ENCODE results near the gene ARID3B.

ARID3B gene

GRCh38 chr15:74615508-74616365, 74.7 kb downstream of the ARID3B start, which contains the start of gene CLK3:
Gene CLK3, plus strand, starts transcription at chr15:74615836. Its CDS starts 3,361 bp downstream, at chr15:74619197.
- Mint-ChIP-seq H3K9me3 (no peaks in the 10 kb centered on the region), H3K36me3 (ENCODE audit: insufficient read depth) (peaks cover 36% of the 10 kb centered on the region), H3K4me3 (peak within 1 kb of the TSS; percentile 91 to 92), H3K27ac (peak within 1 kb of the TSS; percentile 96 to 98), H3K4me1 (ENCODE audit: low read depth in 2 of 2) (peaks cover 35 to 48% of the 10 kb centered on the region in 2 donors), H3K27me3 (no peaks in the 10 kb centered on the region)
- ATAC-seq (replicated peaks) = peak; percentile 69
- peak; percentile 93 to 95 (median 94) for DNase-seq

- DNase-seq = peak; percentile 62 to 70 (median 64)
- H3K4me1 Mint-ChIP-seq (ENCODE audit: low read depth in 2 of 2) = peaks cover 41 to 55% of the 10 kb centered on the region in 2 donors
- H3K27me3 Mint-ChIP-seq = no peaks in the 10 kb centered on the region
- ATAC-seq (replicated peaks) = peak; percentile 6
- peak overlapping the region; percentile 91 to 92 for H3K4me3 Mint-ChIP-seq
- peaks cover 43% of the 10 kb centered on the region for H3K36me3 Mint-ChIP-seq (ENCODE audit: insufficient read depth)
- peak overlapping the region; percentile 96 to 98 for H3K27ac Mint-ChIP-seq
- H3K9me3 Mint-ChIP-seq = no peaks in the 10 kb centered on the region
These were observed 75.4 kb downstream of the ARID3B start for GRCh38 chr15:74616366-74616939.

GRCh38 chr15:74616996-74617395, 76.0 kb downstream of the ARID3B start:
- ATAC-seq (replicated peaks) (no peak), DNase-seq (no peak)
- Mint-ChIP-seq H3K27me3 (no peaks in the 10 kb centered on the region), H3K27ac (peak overlapping the region; percentile 96 to 98), H3K4me1 (ENCODE audit: low read depth in 2 of 2) (peaks cover 44 to 55% of the 10 kb centered on the region in 2 donors), H3K4me3 (peak overlapping the region; percentile 91 to 92), H3K9me3 (no peaks in the 10 kb centered on the region), H3K36me3 (ENCODE audit: insufficient read depth) (peaks cover 48% of the 10 kb centered on the region)

GRCh38 chr15:74618841-74619596, 78.0 kb downstream of the ARID3B start:
- H3K4me3 Mint-ChIP-seq = no peak overlapping the region
- H3K27me3 Mint-ChIP-seq = no peaks in the 10 kb centered on the region
- H3K4me1 Mint-ChIP-seq (ENCODE audit: low read depth in 2 of 2) = peaks cover 50% of the 10 kb centered on the region in 2 donors
- peaks cover 67% of the 10 kb centered on the region for H3K36me3 Mint-ChIP-seq (ENCODE audit: insufficient read depth)
- DNase-seq = no peak
- ATAC-seq (replicated peaks) = no peak
- peak overlapping the region in 1 of 2 donors; percentile 85 for H3K27ac Mint-ChIP-seq
- H3K9me3 Mint-ChIP-seq = no peaks in the 10 kb centered on the region

GRCh38 chr15:74619916-74620635, 79.1 kb downstream of the ARID3B start:
- H3K27ac Mint-ChIP-seq = peak overlapping the region in 1 of 2 donors; percentile 85
- no peak for ATAC-seq (replicated peaks)
- H3K9me3 Mint-ChIP-seq = no peaks in the 10 kb centered on the region
- H3K4me3 Mint-ChIP-seq = no peak overlapping the region
- H3K4me1 Mint-ChIP-seq (ENCODE audit: low read depth in 2 of 2) = peaks cover 50% of the 10 kb centered on the region in 2 donors
- no peaks in the 10 kb centered on the region for H3K27me3 Mint-ChIP-seq
- DNase-seq = no peak
- peaks cover 70% of the 10 kb centered on the region for H3K36me3 Mint-ChIP-seq (ENCODE audit: insufficient read depth)

GRCh38 chr15:74620636-74621545, 79.9 kb downstream of the ARID3B start:
- H3K4me1 Mint-ChIP-seq (ENCODE audit: low read depth in 2 of 2) = peaks cover 49 to 50% of the 10 kb centered on the region in 2 donors
- H3K27ac Mint-ChIP-seq = peak overlapping the region; percentile 9 to 87
- DNase-seq (peak; percentile 65 to 69 (median 67)), ATAC-seq (replicated peaks) (peak; percentile 87)
- no peaks in the 10 kb centered on the region for H3K9me3 Mint-ChIP-seq
- H3K36me3 Mint-ChIP-seq (ENCODE audit: insufficient read depth) = peaks cover 76% of the 10 kb centered on the region
- H3K27me3 Mint-ChIP-seq = no peaks in the 10 kb centered on the region
- H3K4me3 Mint-ChIP-seq = peak overlapping the region; percentile 7 to 42

GRCh38 chr15:74621546-74621920, 80.5 kb downstream of the ARID3B start:
- Mint-ChIP-seq H3K4me1 (ENCODE audit: low read depth in 2 of 2) (peaks cover 46 to 47% of the 10 kb centered on the region in 2 donors), H3K4me3 (no peak overlapping the region), H3K27me3 (no peaks in the 10 kb centered on the region), H3K9me3 (no peaks in the 10 kb centered on the region), H3K27ac (peak overlapping the region in 1 of 2 donors; percentile 87), H3K36me3 (ENCODE audit: insufficient read depth) (peaks cover 75% of the 10 kb centered on the region)
- ATAC-seq (replicated peaks) (no peak), DNase-seq (no peak)

GRCh38 chr15:74621936-74622335, 80.9 kb downstream of the ARID3B start:
- Mint-ChIP-seq H3K36me3 (ENCODE audit: insufficient read depth) (peaks cover 72% of the 10 kb centered on the region), H3K27ac (no peak overlapping the region), H3K4me3 (no peak overlapping the region), H3K4me1 (ENCODE audit: low read depth in 2 of 2) (peaks cover 42 to 43% of the 10 kb centered on the region in 2 donors), H3K27me3 (no peaks in the 10 kb centered on the region), H3K9me3 (no peaks in the 10 kb centered on the region)
- no peak for DNase-seq
- ATAC-seq (replicated peaks) = no peak

- DNase-seq (no peak), ATAC-seq (replicated peaks) (no peak)
- Mint-ChIP-seq H3K27ac (no peak overlapping the region), H3K9me3 (no peaks in the 10 kb centered on the region), H3K36me3 (ENCODE audit: insufficient read depth) (peaks cover 79% of the 10 kb centered on the region), H3K4me3 (no peak overlapping the region), H3K27me3 (no peaks in the 10 kb centered on the region), H3K4me1 (ENCODE audit: low read depth in 2 of 2) (peaks cover 34 to 35% of the 10 kb centered on the region in 2 donors)
These were observed 81.7 kb downstream of the ARID3B start for GRCh38 chr15:74622758-74623157.

- H3K27me3 Mint-ChIP-seq = no peaks in the 10 kb centered on the region
These were observed 83.1 kb downstream of the ARID3B start for GRCh38 chr15:74624020-74624602.

GRCh38 chr15:74625693-74626092, 84.7 kb downstream of the ARID3B start:
- Mint-ChIP-seq H3K36me3 (ENCODE audit: insufficient read depth) (peaks cover 85% of the 10 kb centered on the region), H3K4me1 (ENCODE audit: low read depth in 2 of 2) (peaks cover 13 to 15% of the 10 kb centered on the region in 2 donors)

More at GRCh38 chr15:74624020-74624602, 83.1 kb downstream of the ARID3B start:
- ATAC-seq (replicated peaks) (no peak), DNase-seq (no peak)
- Mint-ChIP-seq H3K27ac (peak overlapping the region in 1 of 2 donors; percentile 83), H3K4me3 (no peak overlapping the region), H3K4me1 (ENCODE audit: low read depth in 2 of 2) (peaks cover 25 to 28% of the 10 kb centered on the region in 2 donors), H3K9me3 (no peaks in the 10 kb centered on the region), H3K36me3 (ENCODE audit: insufficient read depth) (peaks cover 84% of the 10 kb centered on the region)

GRCh38 chr15:74626336-74626735, 85.3 kb downstream of the ARID3B start:
- no peak for ATAC-seq (replicated peaks)
- no peaks in the 10 kb centered on the region for H3K27me3 Mint-ChIP-seq
- peaks cover 82% of the 10 kb centered on the region for H3K36me3 Mint-ChIP-seq (ENCODE audit: insufficient read depth)
- H3K4me3 Mint-ChIP-seq = no peak overlapping the region
- peak overlapping the region in 1 of 2 donors; percentile 53 for H3K27ac Mint-ChIP-seq
- DNase-seq = no peak
- H3K4me1 Mint-ChIP-seq (ENCODE audit: low read depth in 2 of 2) = peaks cover 7 to 9% of the 10 kb centered on the region in 2 donors
- H3K9me3 Mint-ChIP-seq = no peaks in the 10 kb centered on the region

More at GRCh38 chr15:74625693-74626092, 84.7 kb downstream of the ARID3B start:
- no peak overlapping the region for H3K4me3 Mint-ChIP-seq
- peak overlapping the region in 1 of 2 donors; percentile 53 for H3K27ac Mint-ChIP-seq
- H3K27me3 Mint-ChIP-seq = no peaks in the 10 kb centered on the region
- ATAC-seq (replicated peaks) = no peak
- no peak for DNase-seq
- no peaks in the 10 kb centered on the region for H3K9me3 Mint-ChIP-seq

Measured in effector memory CD8-positive, alpha-beta T cell (primary cell).